Germinal center (tissue), 1 donor: ENCODE measurements around the gene MCTP1.
A peak's percentile ranks its signal among the peaks of the same experiment; 100 is the strongest.

Source experiments
- DNase-seq: peaks from one replicate; pipeline ENCODE4 v3.0.0; 2012; ENCODE audit warnings: mixed read lengths, low spot score

Gene MCTP1

GRCh38 chr5:94941122-94941755 is 343.7 kb downstream of the MCTP1 start:
- no peak for DNase-seq

- no peak for DNase-seq
Observed at GRCh38 chr5:94932259-94932658, 352.6 kb downstream of the MCTP1 start.

GRCh38 chr5:94928891-94929290 is 356.0 kb downstream of the MCTP1 start:
- DNase-seq = no peak

- DNase-seq = no peak
Observed at GRCh38 chr5:94920570-94920969, 364.3 kb downstream of the MCTP1 start.

GRCh38 chr5:94916619-94917018 is 368.3 kb downstream of the MCTP1 start:
- no peak for DNase-seq

GRCh38 chr5:94911276-94911675 is 373.6 kb downstream of the MCTP1 start:
- DNase-seq = no peak

GRCh38 chr5:94910721-94911120 is 374.2 kb downstream of the MCTP1 start:
- no peak for DNase-seq

- DNase-seq = peak; percentile 2
Observed at GRCh38 chr5:94908889-94909480, 375.9 kb downstream of the MCTP1 start.

GRCh38 chr5:94906750-94907149 is 378.1 kb downstream of the MCTP1 start:
- no peak for DNase-seq

GRCh38 chr5:94903726-94904125 is 381.2 kb downstream of the MCTP1 start:
- no peak for DNase-seq

GRCh38 chr5:94901191-94901979 is 383.5 kb downstream of the MCTP1 start:
- no peak for DNase-seq

- DNase-seq = no peak
Observed at GRCh38 chr5:94900006-94900505, 384.8 kb downstream of the MCTP1 start.

- no peak for DNase-seq
Observed at GRCh38 chr5:94893412-94894135, 391.3 kb downstream of the MCTP1 start.

- no peak for DNase-seq
Observed at GRCh38 chr5:94891972-94892371, 392.9 kb downstream of the MCTP1 start.

GRCh38 chr5:94891565-94891964 is 393.3 kb downstream of the MCTP1 start:
- no peak for DNase-seq

GRCh38 chr5:94890907-94891306 is 394.0 kb downstream of the MCTP1 start:
- no peak for DNase-seq

GRCh38 chr5:94888674-94889073 is 396.2 kb downstream of the MCTP1 start:
- DNase-seq = no peak

GRCh38 chr5:94885931-94886330 is 399.0 kb downstream of the MCTP1 start:
- DNase-seq = no peak

GRCh38 chr5:94884311-94884710 is 400.6 kb downstream of the MCTP1 start:
- no peak for DNase-seq

GRCh38 chr5:94872526-94872925 is 412.4 kb downstream of the MCTP1 start:
- no peak for DNase-seq

GRCh38 chr5:94870511-94871183 is 414.2 kb downstream of the MCTP1 start:
- no peak for DNase-seq

GRCh38 chr5:94869921-94870320 is 415.0 kb downstream of the MCTP1 start:
- no peak for DNase-seq
